H9 (cell line): ENCODE data around the gene CHAF1B. TPM values are rescaled to one million over a fixed set of nuclear protein-coding genes. Genes with fewer than 3 reads are reported as not detected.

Source experiments
- DNase-seq: peaks from one replicate; pipeline ENCODE4 v3.0.0-alpha.2; 2017
- H2AFZ ChIP-seq: one replicate; pipeline ENCODE4 v1.6.1; 2013; ENCODE audit warnings: mild to moderate bottlenecking, low read length, control low read depth, moderate library complexity
- H2AK5ac ChIP-seq: 2 replicates; pipeline ENCODE4 v1.6.1; 2013; ENCODE audit warnings: low read length, control low read depth, mixed read lengths; ENCODE audit not compliant: insufficient read length
- H2BK120ac ChIP-seq: one replicate; pipeline ENCODE4 v1.6.1; 2013; ENCODE audit warnings: low read depth, mild to moderate bottlenecking, low read length, control low read depth, inconsistent platforms; ENCODE audit not compliant: poor library complexity, severe bottlenecking
- H2BK12ac ChIP-seq: 2 replicates; pipeline ENCODE4 v1.6.1; 2013; ENCODE audit warnings: low read length, control low read depth, mixed read lengths, low read depth; ENCODE audit not compliant: insufficient read length
- H2BK15ac ChIP-seq: 2 replicates; pipeline ENCODE4 v1.6.1; 2013; ENCODE audit warnings: low read depth, low read length, control low read depth
- H2BK20ac ChIP-seq: one replicate; pipeline ENCODE4 v1.6.1; 2013; ENCODE audit warnings: low read depth, mild to moderate bottlenecking, low read length, control low read depth, inconsistent platforms; ENCODE audit not compliant: poor library complexity, severe bottlenecking
- H2BK5ac ChIP-seq: 2 replicates; pipeline ENCODE4 v1.6.1; 2013; ENCODE audit warnings: low read length, control low read depth, mixed read lengths; ENCODE audit not compliant: insufficient read length
- H3K14ac ChIP-seq: 2 replicates; pipeline ENCODE4 v1.6.1; 2013; ENCODE audit warnings: low read length, control low read depth; ENCODE audit not compliant: insufficient read depth
- H3K18ac ChIP-seq: 2 replicates; pipeline ENCODE4 v1.6.1; 2013; ENCODE audit warnings: low read depth, mild to moderate bottlenecking, mixed read lengths, low read length, control low read depth; ENCODE audit not compliant: insufficient read length
- H3K23ac ChIP-seq: 2 replicates; pipeline ENCODE4 v1.6.1; 2013; ENCODE audit warnings: low read length, control low read depth, mixed read lengths, low read depth; ENCODE audit not compliant: insufficient read length
- H3K23me2 ChIP-seq: 2 replicates; pipeline ENCODE4 v1.6.1; 2013; ENCODE audit warnings: low read depth, mild to moderate bottlenecking, mixed read lengths, low read length, control low read depth; ENCODE audit not compliant: insufficient read length, poor library complexity, severe bottlenecking
- H3K27ac ChIP-seq: 2 replicates; pipeline ENCODE4 v1.5.1; 2013; ENCODE audit warnings: low read length, control low read depth, mixed read lengths, low read depth; ENCODE audit not compliant: insufficient read length
- H3K27me3 ChIP-seq: 2 replicates; pipeline ENCODE4 v1.6.1; 2013; ENCODE audit warnings: low read length, control low read depth, inconsistent platforms; ENCODE audit not compliant: insufficient read depth
- H3K4ac ChIP-seq: 2 replicates; pipeline ENCODE4 v1.6.1; 2013; ENCODE audit warnings: low read depth, mild to moderate bottlenecking, control low read depth, inconsistent platforms, low read length, moderate library complexity
- H3K4me1 ChIP-seq: 2 replicates; pipeline ENCODE4 v1.6.1; 2013; ENCODE audit warnings: low read length, control low read depth, inconsistent platforms; ENCODE audit not compliant: insufficient read depth
- H3K4me2 ChIP-seq: 2 replicates; pipeline ENCODE4 v1.6.1; 2013; ENCODE audit warnings: low read length, control low read depth, mixed read lengths; ENCODE audit not compliant: insufficient read length, insufficient read depth
- H3K56ac ChIP-seq: 2 replicates; pipeline ENCODE4 v1.6.1; 2013; ENCODE audit warnings: low read depth, mild to moderate bottlenecking, mixed read lengths, low read length, control low read depth; ENCODE audit not compliant: insufficient read length
- H3K79me1 ChIP-seq: 2 replicates; pipeline ENCODE4 v1.6.1; 2013; ENCODE audit warnings: low read depth, mild to moderate bottlenecking, moderate library complexity, low read length, control low read depth, inconsistent platforms; ENCODE audit not compliant: insufficient read depth, poor library complexity, severe bottlenecking
- H3K79me2 ChIP-seq: 2 replicates; pipeline ENCODE4 v1.6.1; 2013; ENCODE audit warnings: low read length, control low read depth, inconsistent platforms; ENCODE audit not compliant: insufficient read depth
- H3K9ac ChIP-seq: 2 replicates; pipeline ENCODE4 v1.6.1; 2013; ENCODE audit warnings: low read length, control low read depth, mixed read lengths; ENCODE audit not compliant: insufficient read length; ENCODE audit errors: extremely low read depth
- H3K9me3 ChIP-seq: one replicate; pipeline ENCODE4 v1.6.1; 2013; ENCODE audit warnings: low read depth, low read length, inconsistent platforms; ENCODE audit not compliant: control insufficient read depth
- H3T11ph ChIP-seq: one replicate; pipeline ENCODE4 v1.6.1; 2013; ENCODE audit warnings: mild to moderate bottlenecking, low read length, control low read depth, inconsistent platforms
- H4K20me1 ChIP-seq: one replicate; pipeline ENCODE4 v1.6.1; 2013; ENCODE audit not compliant: control insufficient read depth, insufficient read length, insufficient read depth
- H4K5ac ChIP-seq: 2 replicates; pipeline ENCODE4 v1.6.1; 2013; ENCODE audit warnings: low read depth, mild to moderate bottlenecking, mixed read lengths, low read length, control low read depth; ENCODE audit not compliant: insufficient read length
- H4K8ac ChIP-seq: replicated peaks from 2 replicates; pipeline ENCODE4 v1.6.1; 2013; ENCODE audit warnings: low read length, control low read depth, mixed read lengths, low read depth; ENCODE audit not compliant: insufficient read length
- H4K91ac ChIP-seq: 2 replicates; pipeline ENCODE4 v1.6.1; 2013; ENCODE audit warnings: low read depth, mild to moderate bottlenecking, moderate library complexity, mixed read lengths, low read length, control low read depth; ENCODE audit not compliant: insufficient read length
- H3K27ac Mint-ChIP-seq, 3 experiments: 2 replicates in 2 of 3; 3 replicates in 1 of 3; pipeline ENCODE4 v1.8.0; 2020 to 2021; ENCODE audit warnings: mixed read lengths in 3 of 3, mild to moderate bottlenecking in 1 of 3, moderate library complexity in 1 of 3
- H3K27me3 Mint-ChIP-seq: 2 replicates; pipeline ENCODE4 v1.8.0; 2021; ENCODE audit warnings: low read depth, mild to moderate bottlenecking, moderate library complexity, mixed read lengths
- H3K36me3 Mint-ChIP-seq, 3 experiments: 2 replicates in 2 of 3; 3 replicates in 1 of 3; pipeline ENCODE4 v1.8.0; 2020 to 2021; ENCODE audit warnings: low read depth in 3 of 3, mixed read lengths in 3 of 3; ENCODE audit not compliant: insufficient read depth in 1 of 3
- H3K4me1 Mint-ChIP-seq, 2 experiments: 2 replicates each; pipeline ENCODE4 v1.8.0; 2020; ENCODE audit warnings: mixed read lengths in 2 of 2
- H3K4me3 Mint-ChIP-seq, 2 experiments: 2 replicates in 1 of 2; 3 replicates in 1 of 2; pipeline ENCODE4 v1.8.0; 2020 to 2021; ENCODE audit warnings: mild to moderate bottlenecking in 2 of 2, mixed read lengths in 2 of 2, moderate library complexity in 1 of 2
- H3K9me3 Mint-ChIP-seq, 2 experiments: 2 replicates in 1 of 2; 3 replicates in 1 of 2; pipeline ENCODE4 v1.8.0; 2020; ENCODE audit warnings: mild to moderate bottlenecking in 2 of 2, mixed read lengths in 2 of 2, moderate library complexity in 1 of 2
- CTCF ChIP-seq: fragments of 200-600 bp; sonication (generic); conservative IDR thresholded peaks from 3 replicates; pipeline ENCODE4 v1.8.0; 2021; ENCODE audit warnings: antibody characterized with exemption, mild to moderate bottlenecking
- WGBS: extraction: QIAGEN DNeasy Blood & Tissue Kit; methylation state at CpG from one replicate; pipeline ENCODE4 v1.1.7; 2013; ENCODE audit warnings: missing lambda C conversion rate, low lambda C conversion rate, mixed read lengths; ENCODE audit not compliant: insufficient read length; ENCODE audit errors: extremely low coverage; 5-methylcytosine and 5-hydroxymethylcytosine counted together
- total RNA-seq: library from RNA; stranded (reverse); gene quantifications from 2 replicates; pipeline ENCODE4 v1.2.1, GENCODE V29; 2021

The CHAF1B gene
- total RNA-seq, 1 experiment from 2014 or later, result 19.3 TPM

- no peaks in the 10 kb centered on the region for H3K79me2 ChIP-seq
- H3K4me3 Mint-ChIP-seq, result no peak overlapping the region
Observed at GRCh38 chr21:36433059-36433709, 48.0 kb downstream of the CHAF1B start.

More at GRCh38 chr21:36433059-36433709, 48.0 kb downstream of the CHAF1B start:
- H3K27ac Mint-ChIP-seq, result no peak overlapping the region
- Histone ChIP-seq H3K56ac (no peak overlapping the region), H4K20me1 (no peaks in the 10 kb centered on the region), H3K18ac (no peak overlapping the region), H3K4me1 (0 out of 2 replicates have a peak, but pooled peaks cover 2% of the 10 kb centered on the region), H2BK20ac (no peak overlapping the region), H3K4me2 (no peak overlapping the region), H3K23me2 (no peaks in the 10 kb centered on the region), H2AFZ (no peak overlapping the region), H4K91ac (no peak overlapping the region), H3K79me1 (no peaks in the 10 kb centered on the region), H3K27me3 (no peaks in the 10 kb centered on the region), H3K27ac (no peak overlapping the region), H2BK5ac (no peak overlapping the region), H4K5ac (no peak overlapping the region), H3K9ac (no peak overlapping the region), H2BK12ac (no peak overlapping the region), H3K23ac (no peak overlapping the region), H3K4ac (no peak overlapping the region), H4K8ac (no peak overlapping the region), H2BK15ac (no peak overlapping the region), H2AK5ac (no peak overlapping the region), H3T11ph (no peak overlapping the region), H3K14ac (no peak overlapping the region), H3K9me3 (no peaks in the 10 kb centered on the region), H2BK120ac (no peak overlapping the region)
- WGBS, result no CpG with 5 or more reads among the region's 7 CpGs
- no peaks in the 10 kb centered on the region for H3K27me3 Mint-ChIP-seq
- DNase-seq, result no peak
- TF ChIP-seq CTCF, result no peak
- H3K9me3 Mint-ChIP-seq, result no peaks in the 10 kb centered on the region
- H3K4me1 Mint-ChIP-seq, result peaks cover 17 to 22% of the 10 kb centered on the region in 2 experiments
- H3K36me3 Mint-ChIP-seq, result no peaks in the 10 kb centered on the region
